Brain pericyte (primary cell): ENCODE results near the gene ARGLU1.

ENCODE experiments used
- DNase-seq: peaks from one replicate; pipeline ENCODE4 v3.0.0-alpha.2; 2012; ENCODE audit warnings: low read depth, low spot score

The ARGLU1 gene

GRCh38 chr13:106587787-106588186, 19.9 kb upstream of the ARGLU1 start:
- no peak for DNase-seq

GRCh38 chr13:106586648-106587166, 18.8 kb upstream of the ARGLU1 start:
- DNase-seq: no peak

DNA sequence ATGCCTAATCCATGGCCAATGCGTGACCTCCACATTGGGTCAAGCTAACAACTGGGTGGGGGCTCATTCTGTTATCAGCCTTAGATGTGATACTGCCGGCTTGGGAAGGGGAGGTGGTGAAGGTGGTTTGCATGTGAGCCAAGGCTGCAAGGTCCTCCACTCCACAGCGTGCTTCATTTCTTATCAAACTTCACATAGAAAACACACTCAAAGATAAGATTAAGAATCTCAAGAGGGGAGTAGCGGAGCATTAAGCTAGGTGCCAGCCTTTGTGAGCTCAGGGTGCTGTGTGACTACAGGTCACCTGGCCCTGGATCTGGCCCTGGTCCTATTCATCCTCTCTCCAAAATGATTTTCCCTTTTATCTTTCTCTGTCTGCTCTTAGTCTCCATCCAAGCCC, 13.3 kb upstream of the ARGLU1 start:
- DNase-seq: no peak

- DNase-seq: no peak
Observed at GRCh38 chr13:106575896-106576295, 8.0 kb upstream of the ARGLU1 start.

- no peak for DNase-seq
Observed at GRCh38 chr13:106573868-106574267, 5.9 kb upstream of the ARGLU1 start.

GRCh38 chr13:106573284-106573846, 5.4 kb upstream of the ARGLU1 start:
- no peak for DNase-seq

DNA sequence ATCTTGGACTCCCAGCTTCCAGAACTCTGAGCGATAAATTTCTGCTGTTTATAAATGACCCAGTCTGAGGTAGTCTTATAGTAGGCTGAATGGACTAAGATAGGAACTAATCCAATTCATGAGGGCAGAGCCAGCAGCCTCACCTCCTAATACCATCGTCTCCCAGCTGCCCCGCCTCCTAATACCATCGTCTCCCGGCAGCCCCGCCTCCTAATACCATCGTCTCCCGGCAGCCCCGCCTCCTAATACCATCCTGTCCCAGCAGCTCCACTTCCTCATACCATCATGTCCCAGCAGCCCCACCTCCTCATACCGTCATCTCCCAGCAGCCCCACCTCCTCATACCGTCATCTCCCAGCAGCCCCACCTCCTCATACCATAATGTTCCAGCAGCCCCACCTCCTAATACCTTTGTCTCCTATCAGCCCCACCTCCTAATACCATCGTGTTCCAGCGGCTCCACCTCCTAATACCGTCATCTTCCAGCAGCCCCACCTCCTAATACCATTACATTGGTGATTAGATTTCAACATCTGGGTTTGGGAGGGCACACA, 2.4 kb upstream of the ARGLU1 start:
- DNase-seq: no peak

DNA sequence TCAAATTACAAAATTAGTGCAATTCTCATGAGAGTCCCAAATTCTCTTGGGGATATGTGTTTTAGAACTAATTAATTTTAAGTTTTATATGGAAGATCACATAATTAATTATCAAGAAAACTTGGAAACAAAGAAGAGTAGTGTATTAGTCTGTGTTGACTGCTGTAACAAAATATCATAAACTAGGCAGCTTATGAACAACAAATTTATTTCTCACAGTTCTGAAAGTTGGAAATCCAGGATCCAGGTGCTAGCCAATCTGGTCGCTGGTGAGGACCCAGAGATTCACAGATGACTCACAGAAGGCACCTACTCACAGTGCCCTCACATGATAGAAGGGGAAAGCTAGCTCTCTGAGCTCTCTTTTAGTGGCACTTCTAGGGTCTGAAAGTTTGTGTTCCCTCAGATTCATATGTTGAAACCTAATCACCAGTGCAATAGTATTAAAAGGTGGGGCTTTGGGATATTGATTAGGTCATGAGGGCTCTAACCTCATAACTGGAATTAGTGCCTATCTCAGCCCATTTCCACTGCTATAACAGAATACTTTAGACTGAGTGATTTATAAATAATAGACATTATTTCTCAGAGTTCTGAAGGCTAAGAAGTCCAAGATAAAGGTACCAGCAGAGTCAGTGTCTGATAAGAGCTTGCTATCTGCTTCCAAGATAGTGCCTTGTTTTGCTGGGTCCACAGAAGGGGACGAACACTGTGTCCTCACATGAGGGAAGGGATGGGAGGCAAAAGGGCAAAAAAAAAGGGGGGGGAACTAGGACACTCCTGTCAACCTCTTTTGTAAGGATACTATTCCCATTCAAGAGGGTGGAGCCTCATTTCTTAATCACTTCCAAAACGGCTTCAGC, 1.5 kb upstream of the ARGLU1 start:
- DNase-seq: no peak

- DNase-seq: no peak
Observed at GRCh38 chr13:106568299-106569003, 514 bp upstream of the ARGLU1 start.

DNA sequence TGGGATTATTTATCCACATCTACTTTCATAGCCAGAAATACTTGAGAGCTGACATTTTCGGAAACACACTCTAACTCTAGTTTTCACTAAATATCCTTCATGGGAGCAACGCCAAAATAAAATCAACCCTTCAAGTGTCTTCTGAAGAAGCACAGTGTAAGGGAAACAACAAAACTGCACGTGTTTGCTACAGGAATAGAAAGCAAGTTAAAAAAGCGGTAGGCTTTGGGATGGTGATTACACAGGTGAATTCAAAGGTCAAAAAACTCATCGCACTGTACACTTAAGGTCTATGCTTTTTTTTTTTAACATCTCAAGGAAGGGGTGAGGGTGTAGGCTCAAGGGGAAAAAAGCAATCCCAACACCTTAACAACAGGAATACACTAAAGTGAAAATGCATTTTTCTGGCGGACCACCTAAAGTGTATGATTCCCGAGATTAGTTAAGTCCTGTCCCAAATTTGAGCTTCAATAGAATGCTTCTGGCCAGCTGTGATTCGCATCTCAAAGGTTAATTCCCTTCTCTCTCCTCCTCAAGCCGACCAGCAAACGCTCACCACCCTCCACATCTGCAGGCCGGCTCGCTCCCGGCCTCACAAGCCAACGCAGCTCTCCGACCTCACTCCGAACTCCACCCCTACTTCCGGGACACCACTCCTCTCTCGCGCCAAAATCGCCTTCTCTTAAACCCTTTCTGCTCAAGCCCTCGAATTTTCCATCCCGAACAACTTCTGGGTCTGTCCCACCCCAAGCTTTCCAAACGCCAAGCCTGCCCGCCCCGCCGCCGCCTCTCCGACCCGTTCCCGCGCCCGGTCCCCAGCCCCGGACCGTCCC, 1.1 kb downstream of the ARGLU1 start:
- DNase-seq: no peak

DNA sequence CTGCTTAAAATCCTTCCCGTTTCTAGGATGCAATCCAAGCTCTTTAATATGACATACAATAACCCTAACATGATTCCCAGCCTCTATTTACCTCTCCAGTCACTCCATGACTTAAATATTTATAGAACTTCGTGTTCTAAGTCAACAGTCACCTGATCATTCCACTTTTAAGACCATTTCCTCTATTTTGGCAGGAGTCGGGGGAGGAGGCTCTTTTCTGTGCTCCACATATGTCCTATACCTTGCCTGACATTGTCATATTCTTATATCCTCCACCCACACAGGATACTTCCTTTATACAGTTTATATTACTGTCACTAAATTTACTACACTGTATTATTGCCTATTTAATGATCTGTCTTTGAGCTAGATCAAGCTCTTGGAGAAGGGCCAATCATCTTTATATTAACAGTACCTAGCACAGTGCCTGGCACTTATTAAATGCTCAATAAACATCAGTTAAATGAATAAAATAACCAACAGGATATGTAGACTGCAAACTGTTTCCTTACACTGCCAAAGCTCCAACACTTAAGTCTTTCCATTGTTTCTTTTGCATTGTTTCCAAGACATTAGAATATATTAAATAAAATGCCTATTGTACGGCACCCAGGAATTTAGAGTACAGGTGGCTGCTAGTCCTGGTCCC, 2.7 kb downstream of the ARGLU1 start:
- no peak for DNase-seq

DNA sequence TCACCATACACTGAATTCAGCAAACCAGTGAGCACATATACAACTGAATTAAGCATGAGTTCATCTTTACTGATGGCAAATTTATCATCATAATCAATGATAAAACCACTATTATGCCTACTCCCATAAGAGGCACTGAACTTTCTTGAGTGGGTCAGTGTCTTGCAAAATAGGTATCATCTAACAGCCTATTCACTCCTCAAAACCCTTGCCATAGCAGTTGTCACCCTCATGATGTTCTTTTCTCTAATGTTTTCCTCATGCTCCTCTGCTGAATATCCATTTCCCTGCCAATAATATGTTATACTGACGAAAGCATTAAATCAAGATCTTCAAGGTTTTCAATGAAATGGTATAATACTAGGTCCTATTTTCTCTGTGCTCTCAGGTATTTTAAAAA, 5.6 kb downstream of the ARGLU1 start:
- no peak for DNase-seq

DNA sequence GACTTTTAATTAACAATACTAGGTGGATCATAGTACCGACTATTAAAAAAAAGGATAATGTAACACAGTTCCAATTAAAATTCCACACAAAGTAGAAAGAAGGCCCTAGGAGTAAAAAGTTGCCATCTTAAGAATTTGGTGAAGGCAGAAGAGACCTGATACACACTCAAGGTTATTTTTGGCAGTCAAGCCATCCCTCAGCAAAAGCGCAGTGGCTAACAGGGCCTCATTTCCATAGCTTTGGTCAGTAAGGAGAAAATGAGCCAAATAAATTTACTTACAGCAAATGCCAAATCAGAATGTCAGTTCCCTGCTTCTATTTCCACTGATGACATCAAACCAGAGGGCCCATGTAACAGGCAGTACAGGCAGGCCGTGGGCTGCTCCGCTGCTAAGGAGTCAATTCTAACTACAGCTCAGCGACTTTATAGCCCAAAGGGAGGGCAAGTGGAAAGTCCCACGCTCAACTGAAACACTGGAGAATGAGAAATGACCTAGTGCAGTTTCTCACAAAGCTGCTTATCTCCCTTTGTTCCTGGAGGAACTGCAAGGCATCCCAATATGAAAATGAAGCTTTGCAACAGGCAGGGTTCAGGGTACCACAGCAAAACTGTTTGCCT, 6.3 kb downstream of the ARGLU1 start:
- DNase-seq: no peak

DNA sequence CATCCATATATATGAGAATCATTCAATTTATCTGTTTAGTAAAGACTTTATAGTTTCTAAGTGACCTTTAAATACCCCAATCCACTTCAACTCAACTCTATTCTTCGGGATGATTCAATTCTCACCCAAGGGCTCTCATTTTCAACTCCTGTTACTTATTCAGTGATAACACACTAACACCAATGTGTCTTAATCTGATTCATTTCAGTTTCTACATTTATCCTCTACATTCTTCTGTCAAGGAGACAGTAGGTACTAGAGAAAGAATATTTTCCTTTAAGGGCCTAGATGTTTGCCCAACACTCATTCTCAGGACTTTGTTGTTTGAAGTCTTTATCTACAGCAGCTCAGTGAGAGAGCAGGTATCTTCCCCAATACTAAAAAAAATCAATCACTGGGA, 7.1 kb downstream of the ARGLU1 start:
- DNase-seq: no peak

DNA sequence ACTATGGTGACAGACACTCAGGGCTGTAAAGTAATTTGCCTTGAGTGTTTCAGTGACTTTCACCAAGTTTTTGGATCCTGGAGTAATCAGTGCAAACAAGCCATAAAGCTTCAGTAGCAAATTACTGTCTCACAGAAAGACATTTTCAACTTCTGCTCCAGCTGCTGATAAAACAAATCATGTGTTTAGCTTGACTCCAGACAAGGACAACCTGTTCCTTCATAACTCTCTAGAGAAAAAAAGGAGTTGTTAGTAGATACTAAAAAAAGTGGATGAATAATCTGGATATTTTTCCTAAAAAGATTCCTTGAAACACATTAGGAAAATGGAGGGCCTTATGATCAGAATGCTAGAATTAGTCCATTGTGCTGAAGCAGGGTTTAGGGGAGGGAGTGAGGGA, 9.4 kb downstream of the ARGLU1 start:
- no peak for DNase-seq

- DNase-seq: no peak
Observed at GRCh38 chr13:106555631-106556328, 12.2 kb downstream of the ARGLU1 start.

DNA sequence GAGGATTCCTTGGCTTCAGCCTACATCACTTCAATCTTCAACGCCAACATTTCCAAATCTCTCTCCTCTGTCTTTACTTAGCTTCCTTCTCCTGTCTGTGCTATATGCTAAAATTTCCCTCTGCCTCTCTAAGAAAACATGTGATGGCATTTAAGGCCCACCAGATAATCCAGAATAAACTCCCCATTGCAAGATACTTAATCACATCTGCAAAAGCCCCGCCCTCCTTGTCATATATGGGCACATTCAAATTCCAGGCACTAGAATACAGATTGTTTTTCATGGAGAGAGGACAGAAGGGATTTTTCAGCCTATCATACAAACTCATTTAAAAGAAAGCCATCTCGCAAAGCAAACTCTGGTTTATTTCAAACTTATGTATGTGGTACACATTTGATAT, 16.2 kb downstream of the ARGLU1 start:
- DNase-seq: no peak

DNA sequence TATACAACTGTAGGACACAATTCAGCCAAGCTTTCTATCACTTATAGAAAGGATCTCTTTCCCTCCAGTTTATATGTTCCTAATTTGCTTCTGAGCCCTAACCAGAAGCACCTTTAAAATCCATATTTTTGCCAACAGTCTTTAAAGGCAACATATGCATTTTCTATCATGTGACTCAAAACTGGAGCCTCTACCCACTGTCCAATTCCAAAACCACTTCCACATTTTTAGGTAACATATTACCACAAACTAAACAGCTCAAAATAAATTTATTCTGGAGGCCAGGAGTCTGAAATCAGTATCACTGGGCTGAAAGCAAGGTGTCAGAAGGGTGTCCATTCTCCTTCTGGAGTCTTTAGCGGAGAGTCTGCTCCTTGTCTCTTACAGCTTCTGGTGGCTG, 16.6 kb downstream of the ARGLU1 start:
- DNase-seq: no peak

DNA sequence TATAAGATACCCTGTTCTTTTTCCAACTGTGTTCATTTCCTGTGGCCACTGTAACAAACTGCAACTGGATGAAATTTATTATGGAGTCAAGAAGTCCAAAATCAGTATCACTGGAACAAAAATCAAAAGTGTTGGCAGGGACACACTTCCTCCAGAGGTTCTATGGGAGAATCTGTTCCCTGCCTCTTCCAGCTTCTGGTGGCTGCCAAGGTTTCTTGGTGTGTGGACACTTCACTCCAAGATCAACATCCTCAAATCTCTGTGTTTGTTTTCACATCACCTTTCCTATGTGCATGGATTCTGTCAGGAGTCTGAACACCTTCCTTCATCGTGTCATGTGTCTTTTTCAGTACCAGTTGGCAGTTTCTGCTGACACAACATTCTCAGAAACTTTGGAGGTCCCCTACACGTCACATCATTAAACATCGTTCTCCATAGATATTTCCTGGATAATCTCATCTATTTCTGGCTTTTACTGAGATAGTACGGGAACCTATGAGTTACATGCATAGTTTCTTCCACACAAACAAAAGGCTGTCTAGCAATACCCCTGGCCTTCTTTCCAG, 17.3 kb downstream of the ARGLU1 start:
- no peak for DNase-seq
